D721Med (cell line): Measurements from ENCODE around the gene ADCYAP1R1.

Experiments used
- DNase-seq: peaks from one replicate; pipeline ENCODE4 v3.0.0; 2011; ENCODE audit warnings: low spot score; ENCODE audit not compliant: insufficient read length
- FAIRE-seq: peaks from 2 replicates; lab custom pipeline; 2011; peaks lifted over from hg19 to GRCh38; lab: Jason Lieb, UNC
- CTCF ChIP-seq: IDR thresholded peaks from 2 replicates; pipeline ENCODE4 v1.5.1; 2012; ENCODE audit warnings: mild to moderate bottlenecking, control low read depth; ENCODE audit not compliant: insufficient read depth; ENCODE audit errors: missing control alignments

The ADCYAP1R1 gene

DNA sequence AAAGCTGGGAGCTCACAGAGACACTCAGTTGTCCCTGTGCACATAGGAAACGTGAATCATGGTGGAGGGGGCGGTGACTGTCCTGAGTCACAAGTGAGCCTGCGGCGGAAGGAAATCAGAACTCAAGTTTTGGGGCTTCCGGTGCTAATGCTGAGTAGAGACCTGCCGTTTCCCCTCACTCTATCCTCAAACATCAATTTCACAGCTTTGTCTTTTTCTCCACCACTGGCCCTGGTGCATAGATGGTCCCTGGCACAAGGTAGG lies 21.9 kb downstream of the ADCYAP1R1 start:
- no peak for FAIRE-seq

DNA sequence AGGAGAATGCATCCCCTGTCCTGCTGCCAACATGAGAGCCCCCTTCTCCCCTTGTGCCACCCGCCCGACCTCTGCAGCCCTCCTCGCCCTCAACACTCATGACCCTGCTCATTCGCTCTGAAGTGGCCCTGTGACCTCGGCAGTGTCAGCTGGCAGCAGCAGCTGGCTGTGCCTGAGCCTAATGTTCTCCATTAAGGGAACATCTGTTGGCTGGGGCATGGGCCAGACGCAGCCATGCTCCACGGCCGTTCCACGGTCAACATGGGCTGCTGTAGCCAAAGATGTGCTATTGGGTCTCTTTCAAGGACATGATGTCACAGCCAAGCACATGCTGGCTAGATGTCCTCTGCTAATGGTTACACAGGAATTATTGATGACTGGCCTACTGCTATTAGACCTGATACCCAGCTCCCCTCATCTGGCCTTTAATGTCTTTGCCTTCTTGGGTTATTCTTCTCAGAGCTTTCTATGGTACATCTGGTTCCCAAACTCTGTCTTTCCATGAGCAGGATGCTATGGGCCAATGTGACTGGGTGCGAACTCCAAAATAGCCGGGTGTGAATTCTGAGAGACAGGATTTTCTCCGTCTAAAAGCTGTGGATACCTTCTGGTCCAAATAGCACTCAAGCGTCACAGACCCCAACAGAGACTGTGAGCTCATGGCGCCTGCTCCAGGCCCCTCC lies 22.4 kb downstream of the ADCYAP1R1 start:
- FAIRE-seq = no peak
- TF ChIP-seq CTCF = no peak
- no peak for DNase-seq

More for the DNA sequence above, 21.9 kb downstream of the ADCYAP1R1 start:
- DNase-seq = no peak
- TF ChIP-seq CTCF = no peak

- no peak for FAIRE-seq
- TF ChIP-seq CTCF = no peak
- DNase-seq = no peak
Observed at GRCh38 chr7:31075086-31075405, 22.9 kb downstream of the ADCYAP1R1 start.

DNA sequence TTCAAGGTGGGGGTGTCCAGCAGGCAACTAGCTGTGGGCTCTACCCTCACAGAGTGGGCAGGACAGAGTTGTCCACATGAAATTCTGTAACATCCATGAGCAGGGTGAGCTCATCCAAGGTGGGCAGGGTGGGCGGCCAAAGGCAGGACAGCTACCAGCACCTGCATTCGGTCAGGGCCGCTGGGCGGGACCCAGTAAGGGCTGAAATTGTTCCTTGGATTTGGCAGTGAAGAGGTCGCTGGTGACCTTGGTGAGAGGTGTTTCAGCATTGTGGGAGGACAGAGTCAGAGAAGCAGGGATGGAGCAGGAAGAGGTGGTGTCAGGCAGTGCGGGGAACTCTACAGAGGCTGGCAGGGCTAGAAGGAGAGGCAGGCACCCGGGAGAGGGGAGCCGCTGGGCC lies 23.9 kb downstream of the ADCYAP1R1 start:
- FAIRE-seq (no peak), DNase-seq (no peak)
- no peak for TF ChIP-seq CTCF

GRCh38 chr7:31076641-31077310 lies 24.7 kb downstream of the ADCYAP1R1 start:
- FAIRE-seq = no peak
- no peak for TF ChIP-seq CTCF
- no peak for DNase-seq

- TF ChIP-seq CTCF = no peak
- no peak for FAIRE-seq
- DNase-seq = no peak
Observed at GRCh38 chr7:31077484-31078362, 25.6 kb downstream of the ADCYAP1R1 start.
